ENCODE data around the gene ELL2. TPM values are rescaled to one million over a fixed set of nuclear protein-coding genes. Genes with fewer than 3 reads are reported as not detected.

The ELL2 gene
- total RNA-seq, 4 donors from 2014 or later = 32.4 to 50.3 (median 45.1) TPM

- 93 to 96% methylated on average over 2 of the region's 2 CpGs for whole genome bisulfite sequencing, 2 donors
- no peak overlapping the region for H3K4me3 ChIP-seq (ENCODE audit: low read depth, poor library complexity, severe bottlenecking)
- TF ChIP-seq POLR2A (IDR thresholded peaks at IDR 0.05) = no peak
- TF ChIP-seq CTCF (IDR thresholded peaks at IDR 0.05) = no peak
- intact Hi-C loops (cut with DNase I; ENCODE audit: low total_unique reads) = no loop called here
- no peak for DNase-seq (ENCODE audit: low spot score in 2 of 2)
These were observed 19.2 kb downstream of the ELL2 start for GRCh38 chr5:95942414-95942813.

- TF ChIP-seq POLR2A (IDR thresholded peaks at IDR 0.05) = no peak
- TF ChIP-seq CTCF (IDR thresholded peaks at IDR 0.05) = no peak
- H3K4me3 ChIP-seq (ENCODE audit: low read depth, poor library complexity, severe bottlenecking) = no peak overlapping the region
- DNase-seq (ENCODE audit: low spot score in 2 of 2) = no peak
- intact Hi-C loops (cut with DNase I; ENCODE audit: low total_unique reads) = no loop called here
These were observed 19.9 kb downstream of the ELL2 start for GRCh38 chr5:95941756-95942155.

DNA sequence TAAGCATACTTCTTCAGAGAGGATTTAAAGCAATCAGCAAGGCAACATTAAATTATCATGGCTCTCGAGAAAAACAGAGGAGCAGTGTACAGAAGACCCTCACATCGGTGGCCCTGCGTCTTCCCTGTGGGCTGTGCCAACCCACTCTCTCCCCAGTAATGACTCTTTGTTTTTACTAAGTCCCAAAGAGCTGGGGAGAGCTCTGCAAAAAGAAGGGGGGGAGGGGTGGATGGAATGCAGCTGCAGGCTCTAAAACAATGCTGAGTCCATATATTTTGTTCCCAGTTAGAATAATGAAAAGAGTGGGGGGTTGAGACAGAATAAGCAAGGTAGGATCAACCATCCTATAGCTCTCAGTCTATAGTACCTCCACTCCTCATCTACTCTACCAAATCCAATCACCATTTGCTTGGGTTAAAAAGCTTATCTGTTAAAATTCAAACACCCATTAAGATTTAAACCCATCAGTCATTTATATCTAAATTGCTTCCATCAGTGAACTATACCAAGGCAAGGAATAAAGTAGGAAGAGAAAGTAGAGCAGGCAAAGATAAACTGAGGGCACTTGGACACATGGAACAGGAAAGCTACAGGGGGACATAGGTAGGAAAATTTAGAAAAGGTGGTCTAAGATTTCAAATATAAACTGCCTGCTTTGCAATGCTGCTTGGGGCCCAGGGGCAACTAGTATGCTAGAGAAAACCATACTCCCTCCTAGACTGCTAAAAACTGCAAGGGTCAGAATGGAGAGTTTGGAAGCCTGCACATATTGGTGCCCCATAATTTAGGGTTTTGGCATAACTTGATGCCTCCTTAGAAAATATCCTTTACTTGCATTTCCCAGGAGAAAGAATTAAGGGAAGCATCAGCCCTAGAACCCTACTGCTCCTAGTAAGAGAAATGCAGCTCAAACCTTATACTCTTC, 20.6 kb downstream of the ELL2 start:
- intact Hi-C loops (cut with DNase I; ENCODE audit: low total_unique reads) = no loop called here
- DNase-seq (ENCODE audit: low spot score in 2 of 2) = no peak
- no peak overlapping the region for H3K4me3 ChIP-seq (ENCODE audit: low read depth, poor library complexity, severe bottlenecking)
- WGBS, 2 donors = 57 to 73% methylated on average over 3 of the region's 3 CpGs
- no peak for TF ChIP-seq CTCF (IDR thresholded peaks at IDR 0.05)
- no peak for TF ChIP-seq POLR2A (IDR thresholded peaks at IDR 0.05)

GRCh38 chr5:95939465-95939864, 22.2 kb downstream of the ELL2 start:
- DNase-seq (ENCODE audit: low spot score in 2 of 2) = no peak
- no peak overlapping the region for H3K4me3 ChIP-seq (ENCODE audit: low read depth, poor library complexity, severe bottlenecking)
- 66 to 88% methylated on average over 1 of the region's 1 CpG for WGBS, 2 donors
- intact Hi-C loops (cut with DNase I; ENCODE audit: low total_unique reads) = no loop called here
- TF ChIP-seq CTCF (IDR thresholded peaks at IDR 0.05) (no peak), POLR2A (IDR thresholded peaks at IDR 0.05) (no peak)

- no peak overlapping the region for H3K4me3 ChIP-seq (ENCODE audit: low read depth, poor library complexity, severe bottlenecking)
- no peak for DNase-seq (ENCODE audit: low spot score in 2 of 2)
- intact Hi-C loops (cut with DNase I; ENCODE audit: low total_unique reads) = no loop called here
- TF ChIP-seq POLR2A (IDR thresholded peaks at IDR 0.05) (no peak), CTCF (IDR thresholded peaks at IDR 0.05) (no peak)
- 93 to 97% methylated on average over 1 of the region's 1 CpG for WGBS, 2 donors
These were observed 22.9 kb downstream of the ELL2 start for GRCh38 chr5:95938766-95939165.
